ENCODE measurements around the gene DNAH12. TPM values are rescaled to one million over a fixed set of nuclear protein-coding genes. Genes with fewer than 3 reads are reported as not detected.
"Not testable (repeated sequence)": the region's sequence is repeated elsewhere in the genome, so short reads cannot be mapped to it uniquely, and the experiment has no call there.

Gene DNAH12
- total RNA-seq, 2 experiments from 2014 or later: 0.21 TPM; not detected in 1

- H3K79me2 ChIP-seq (ENCODE audit: insufficient read depth, low read depth, low read length): no peaks in the 10 kb centered on the region
- TF ChIP-seq, protein P1, sequence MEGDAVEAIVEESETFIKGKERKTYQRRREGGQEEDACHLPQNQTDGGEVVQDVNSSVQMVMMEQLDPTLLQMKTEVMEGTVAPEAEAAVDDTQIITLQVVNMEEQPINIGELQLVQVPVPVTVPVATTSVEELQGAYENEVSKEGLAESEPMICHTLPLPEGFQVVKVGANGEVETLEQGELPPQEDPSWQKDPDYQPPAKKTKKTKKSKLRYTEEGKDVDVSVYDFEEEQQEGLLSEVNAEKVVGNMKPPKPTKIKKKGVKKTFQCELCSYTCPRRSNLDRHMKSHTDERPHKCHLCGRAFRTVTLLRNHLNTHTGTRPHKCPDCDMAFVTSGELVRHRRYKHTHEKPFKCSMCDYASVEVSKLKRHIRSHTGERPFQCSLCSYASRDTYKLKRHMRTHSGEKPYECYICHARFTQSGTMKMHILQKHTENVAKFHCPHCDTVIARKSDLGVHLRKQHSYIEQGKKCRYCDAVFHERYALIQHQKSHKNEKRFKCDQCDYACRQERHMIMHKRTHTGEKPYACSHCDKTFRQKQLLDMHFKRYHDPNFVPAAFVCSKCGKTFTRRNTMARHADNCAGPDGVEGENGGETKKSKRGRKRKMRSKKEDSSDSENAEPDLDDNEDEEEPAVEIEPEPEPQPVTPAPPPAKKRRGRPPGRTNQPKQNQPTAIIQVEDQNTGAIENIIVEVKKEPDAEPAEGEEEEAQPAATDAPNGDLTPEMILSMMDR (conservative IDR thresholded peaks at IDR 0.05; ENCODE audit: low read length): no peak
- no peak for TF ChIP-seq EZH2phosphoT487 (IDR thresholded peaks at IDR 0.05; ENCODE audit: borderline replicate concordance, low read depth, low read length)
- intact Hi-C loops (cut with micrococcal nuclease; ENCODE audit: unreplicated experiment): no loop called here
- no peaks in the 10 kb centered on the region for H3K4me1 ChIP-seq (ENCODE audit: insufficient read depth, low read length, poor library complexity, severe bottlenecking)
- H3K4me3 ChIP-seq (ENCODE audit: low read depth, low read length, poor library complexity, severe bottlenecking): no peak overlapping the region
- no peaks in the 10 kb centered on the region for H3K9me3 ChIP-seq (ENCODE audit: low read length)
- no peak overlapping the region for H2AFZ ChIP-seq (ENCODE audit: low read length)
- H4K20me1 ChIP-seq (ENCODE audit: insufficient read depth, low read length): no peaks in the 10 kb centered on the region
- H3K36me3 ChIP-seq (ENCODE audit: insufficient read depth, low read length): no peaks in the 10 kb centered on the region
- POLR2A ChIA-PET: interaction anchor here (0.6 to 1.7 kb wide), 5 partner anchors 32 to 603 kb away, joined by 3 read pairs; no protein-coding TSS in a partner anchor
- BruUV-seq (replicated peaks): no TSS peak
- H3K27ac ChIP-seq (ENCODE audit: low read depth, low read length, poor library complexity, severe bottlenecking): no peak overlapping the region
- H3K9me2 ChIP-seq (ENCODE audit: insufficient read depth, low read length): no peaks in the 10 kb centered on the region
- CTCF ChIA-PET (ENCODE audit: unreplicated experiment): no interaction called here
- DNase-seq (ENCODE audit: low spot score): no peak
- no peak overlapping the region for H3K4me2 ChIP-seq (ENCODE audit: low read length)
Measured at GRCh38 chr3:57383406-57383805, 160.7 kb downstream of the DNAH12 start.

DNA sequence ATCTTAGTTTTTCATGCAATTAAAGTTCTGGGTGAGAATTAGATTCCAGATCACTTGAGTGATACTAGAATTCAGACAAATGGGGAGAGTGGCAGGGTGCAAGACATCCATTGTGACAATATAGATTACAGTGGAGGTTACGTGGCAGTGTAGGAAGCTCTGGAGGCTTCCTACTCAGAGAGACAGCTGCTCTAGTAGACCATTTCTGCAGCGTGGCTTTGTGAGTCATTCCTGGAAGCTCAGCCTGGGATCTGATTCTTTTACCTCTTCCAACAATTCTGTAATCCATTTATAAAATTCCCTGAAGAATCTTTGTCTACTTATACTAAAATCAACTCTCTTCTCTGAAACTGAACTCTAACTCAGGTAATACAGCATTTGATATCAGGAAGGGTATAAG is 161.2 kb downstream of the DNAH12 start:
- intact Hi-C loops (cut with micrococcal nuclease; ENCODE audit: unreplicated experiment): no loop called here
- Histone ChIP-seq H3K4me1 (ENCODE audit: insufficient read depth, low read length, poor library complexity, severe bottlenecking) (no peaks in the 10 kb centered on the region), H2AFZ (ENCODE audit: low read length) (no peak overlapping the region), H4K20me1 (ENCODE audit: insufficient read depth, low read length) (no peaks in the 10 kb centered on the region), H3K9me2 (ENCODE audit: insufficient read depth, low read length) (no peaks in the 10 kb centered on the region), H3K4me2 (ENCODE audit: low read length) (no peak overlapping the region), H3K27ac (ENCODE audit: low read depth, low read length, poor library complexity, severe bottlenecking) (no peak overlapping the region), H3K4me3 (ENCODE audit: low read depth, low read length, poor library complexity, severe bottlenecking) (no peak overlapping the region), H3K9me3 (ENCODE audit: low read length) (no peaks in the 10 kb centered on the region), H3K79me2 (ENCODE audit: insufficient read depth, low read depth, low read length) (no peaks in the 10 kb centered on the region), H3K36me3 (ENCODE audit: insufficient read depth, low read length) (no peaks in the 10 kb centered on the region)
- POLR2A ChIA-PET: interaction anchor here (0.6 to 1.7 kb wide), 2 partner anchors 31 to 150 kb away, joined by 3 read pairs; no protein-coding TSS in a partner anchor
- BruUV-seq (replicated peaks): no TSS peak
- no peak for DNase-seq (ENCODE audit: low spot score)
- CTCF ChIA-PET (ENCODE audit: unreplicated experiment): no interaction called here
- TF ChIP-seq, protein P1 (conservative IDR thresholded peaks at IDR 0.05; ENCODE audit: low read length): no peak
- no peak for TF ChIP-seq EZH2phosphoT487 (IDR thresholded peaks at IDR 0.05; ENCODE audit: borderline replicate concordance, low read depth, low read length)

- H3K9me2 ChIP-seq (ENCODE audit: insufficient read depth, low read length): no peaks in the 10 kb centered on the region
- H3K36me3 ChIP-seq (ENCODE audit: insufficient read depth, low read length): no peaks in the 10 kb centered on the region
- peaks cover 6% of the 10 kb centered on the region; the same call in 1 of the 2 replicates for H3K9me3 ChIP-seq (ENCODE audit: low read length)
- no TSS peak for BruUV-seq (replicated peaks)
- intact Hi-C loops (cut with micrococcal nuclease; ENCODE audit: unreplicated experiment): no loop called here
- DNase-seq (ENCODE audit: low spot score): no peak
- H3K4me3 ChIP-seq (ENCODE audit: low read depth, low read length, poor library complexity, severe bottlenecking): no peak overlapping the region
- H3K4me1 ChIP-seq (ENCODE audit: insufficient read depth, low read length, poor library complexity, severe bottlenecking): no peaks in the 10 kb centered on the region
- H2AFZ ChIP-seq (ENCODE audit: low read length): no peak overlapping the region
- ChIA-PET POLR2A (interaction anchor here (0.8 kb wide), 1 partner anchor 16 kb away, joined by 4 read pairs; no protein-coding TSS in a partner anchor), CTCF (ENCODE audit: unreplicated experiment) (no interaction called here)
- H3K4me2 ChIP-seq (ENCODE audit: low read length): no peak overlapping the region
- no peaks in the 10 kb centered on the region for H3K79me2 ChIP-seq (ENCODE audit: insufficient read depth, low read depth, low read length)
- no peak for TF ChIP-seq EZH2phosphoT487 (IDR thresholded peaks at IDR 0.05; ENCODE audit: borderline replicate concordance, low read depth, low read length)
- TF ChIP-seq, protein P1 (conservative IDR thresholded peaks at IDR 0.05; ENCODE audit: low read length): no peak
- no peak overlapping the region for H3K27ac ChIP-seq (ENCODE audit: low read depth, low read length, poor library complexity, severe bottlenecking)
- H4K20me1 ChIP-seq (ENCODE audit: insufficient read depth, low read length): no peaks in the 10 kb centered on the region
Measured at GRCh38 chr3:57370341-57370740, 173.8 kb downstream of the DNAH12 start.

GRCh38 chr3:57365089-57365488 is 179.1 kb downstream of the DNAH12 start:
- POLR2A ChIA-PET: interaction anchor here (0.8 kb wide), 1 partner anchor 542 kb away, joined by 4 read pairs; no protein-coding TSS in a partner anchor
- H3K4me1 ChIP-seq (ENCODE audit: insufficient read depth, low read length, poor library complexity, severe bottlenecking); H2AFZ ChIP-seq (ENCODE audit: low read length); BruUV-seq (replicated peaks); H3K79me2 ChIP-seq (ENCODE audit: insufficient read depth, low read depth, low read length); CTCF ChIA-PET (ENCODE audit: unreplicated experiment); H3K27ac ChIP-seq (ENCODE audit: low read depth, low read length, poor library complexity, severe bottlenecking); H3K4me2 ChIP-seq (ENCODE audit: low read length); H3K9me2 ChIP-seq (ENCODE audit: insufficient read depth, low read length); intact Hi-C loops (cut with micrococcal nuclease; ENCODE audit: unreplicated experiment); DNase-seq (ENCODE audit: low spot score); H3K4me3 ChIP-seq (ENCODE audit: low read depth, low read length, poor library complexity, severe bottlenecking); H4K20me1 ChIP-seq (ENCODE audit: insufficient read depth, low read length); H3K9me3 ChIP-seq (ENCODE audit: low read length); H3K36me3 ChIP-seq (ENCODE audit: insufficient read depth, low read length): not testable (repeated sequence)

Measured in OCI-LY7 (cell line).